ENCODE results near the gene CRYBA2. TPM values are rescaled to one million over a fixed set of nuclear protein-coding genes. Genes with fewer than 3 reads are reported as not detected.

The CRYBA2 gene
- total and polyA plus RNA-seq, 2 of the 8 experiments (the other 6 are each of a cell fraction or from before 2014, with no cell fraction given) = not detected

- TF ChIP-seq JUND (IDR thresholded peaks at IDR 0.05; ENCODE audit: low read length) = no peak
- no peak for TF ChIP-seq SIX5 (IDR thresholded peaks at IDR 0.05; ENCODE audit: low read depth, low read length)
- TF ChIP-seq SP1 (IDR thresholded peaks at IDR 0.05; ENCODE audit: low read depth, low read length) = no peak
- TF ChIP-seq YY1 (IDR thresholded peaks at IDR 0.05; ENCODE audit: low read depth, low read length) = peak; percentile 39; the same call in 1 of the 2 replicates
- no peak for TF ChIP-seq SRF (IDR thresholded peaks at IDR 0.05; ENCODE audit: low read depth, low read length)
These were observed 13.1 kb downstream of the CRYBA2 start (continued) for GRCh38 chr2:218979846-218980734.
